NCI-H2196 treated with DMSO at 0.1 percent for 48 hours (cell line): ENCODE data around the gene LAPTM5.
A peak's percentile ranks its signal among the peaks of the same experiment; 100 is the strongest.

ENCODE experiments used
- DNase-seq: peaks from one replicate; lab custom pipeline; 2025; ENCODE audit not compliant: unreplicated experiment; lab: John Stamatoyannopoulos, UW

LAPTM5 gene

DNA sequence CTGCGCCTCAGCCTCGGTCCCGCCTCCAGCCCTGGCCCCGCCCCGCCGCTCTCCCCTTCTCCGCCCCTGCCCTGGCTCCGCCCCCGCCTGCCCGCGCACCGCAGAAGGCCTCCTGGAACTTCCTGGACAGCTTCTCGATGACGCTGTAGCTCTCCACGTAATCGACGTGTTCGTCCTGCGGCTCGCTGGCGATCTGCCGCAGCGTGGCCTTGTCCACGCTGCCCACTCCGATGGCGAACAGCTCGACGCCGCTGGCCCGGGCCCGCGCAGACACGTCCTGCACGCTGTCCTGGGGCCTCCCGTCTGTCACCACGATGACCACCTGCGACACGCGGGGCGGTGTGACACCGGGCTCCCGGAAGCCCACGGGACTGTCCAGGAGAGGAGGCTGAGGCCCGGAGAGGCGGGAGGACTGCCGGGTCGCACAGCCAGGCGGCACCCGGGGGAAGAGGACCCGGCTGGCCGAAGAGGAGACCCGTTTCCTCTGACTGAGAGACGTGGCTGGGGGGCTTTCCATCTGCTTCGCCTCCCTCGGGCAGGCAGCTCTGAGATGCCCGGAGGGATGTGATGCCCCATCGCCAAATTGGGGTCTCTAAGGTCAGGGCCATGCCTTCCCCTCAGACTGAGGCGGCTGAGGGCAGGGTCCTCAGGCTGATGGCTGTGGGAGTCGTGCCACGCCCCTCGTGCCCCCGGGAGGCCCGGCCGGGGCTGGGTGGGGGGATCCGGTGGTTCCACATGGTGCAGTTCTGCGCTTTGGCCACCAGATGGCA lies 38.8 kb downstream of the LAPTM5 start:
- peak; percentile 97 for DNase-seq

DNA sequence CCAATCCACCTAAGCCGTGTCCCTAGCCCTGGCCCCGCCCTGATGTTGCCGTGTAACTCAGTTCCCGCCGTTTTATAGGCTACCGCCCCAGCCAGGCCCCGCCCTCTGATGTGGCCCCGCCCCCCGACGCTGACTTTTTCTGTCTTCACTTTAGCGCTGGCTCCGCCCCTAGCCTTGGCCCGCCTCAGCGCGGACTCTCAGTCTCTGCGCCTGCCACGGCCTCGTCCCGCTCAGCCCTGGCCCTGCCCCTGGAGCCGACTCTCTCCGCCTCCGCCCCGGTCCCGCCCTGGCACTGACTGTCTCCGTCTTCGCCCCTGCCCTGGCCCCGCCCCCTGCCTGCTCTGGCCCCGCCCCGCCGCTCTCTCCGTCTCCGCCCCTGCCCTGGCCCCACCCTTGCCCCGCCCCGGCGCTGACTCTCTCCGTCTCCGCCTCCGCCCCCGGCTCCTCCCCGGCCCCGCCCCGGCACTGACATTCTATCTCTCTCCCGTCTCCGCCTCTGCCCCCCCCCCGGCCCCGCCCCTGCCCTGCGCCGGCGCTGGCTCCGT lies 39.4 kb downstream of the LAPTM5 start:
- peak; percentile 97 for DNase-seq

DNA sequence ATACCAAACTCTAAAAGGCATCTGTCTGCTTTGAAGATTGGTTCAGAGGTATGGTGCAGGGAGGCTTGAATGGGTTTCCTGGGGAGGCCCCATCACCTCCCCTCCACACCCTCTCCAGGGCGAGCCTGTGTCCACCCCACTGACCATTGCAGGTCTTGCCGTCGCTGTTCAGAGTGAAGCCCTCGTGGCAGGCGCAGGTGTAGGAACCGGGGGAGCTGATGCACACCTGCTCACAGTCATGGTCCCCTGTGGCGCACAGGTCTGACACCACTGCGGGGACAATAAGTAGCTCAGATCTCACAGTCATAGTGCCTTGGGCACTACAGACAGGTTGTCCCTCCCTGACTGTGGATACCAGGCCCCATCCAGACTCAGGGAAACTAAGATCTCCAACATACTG lies 40.9 kb downstream of the LAPTM5 start:
- no peak for DNase-seq

DNA sequence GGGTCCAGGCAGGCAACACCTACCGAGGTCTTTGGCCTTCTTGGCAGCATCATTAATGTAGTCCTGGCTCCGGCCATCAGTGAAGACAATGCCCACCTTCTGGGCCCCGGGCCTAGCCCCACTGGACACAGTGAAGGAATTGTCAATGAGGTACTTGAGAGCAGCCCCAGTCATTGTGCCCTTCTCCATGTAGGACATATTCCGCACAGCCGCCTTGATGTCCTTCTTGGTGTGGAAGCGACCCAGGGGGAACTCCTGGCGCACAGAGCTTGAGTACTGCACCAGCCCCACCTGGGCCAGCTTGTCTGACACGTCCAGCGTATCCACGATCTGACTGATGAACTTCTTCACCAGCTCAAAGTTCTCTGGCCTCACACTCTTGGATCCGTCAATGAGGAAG lies 41.7 kb downstream of the LAPTM5 start:
- no peak for DNase-seq

DNA sequence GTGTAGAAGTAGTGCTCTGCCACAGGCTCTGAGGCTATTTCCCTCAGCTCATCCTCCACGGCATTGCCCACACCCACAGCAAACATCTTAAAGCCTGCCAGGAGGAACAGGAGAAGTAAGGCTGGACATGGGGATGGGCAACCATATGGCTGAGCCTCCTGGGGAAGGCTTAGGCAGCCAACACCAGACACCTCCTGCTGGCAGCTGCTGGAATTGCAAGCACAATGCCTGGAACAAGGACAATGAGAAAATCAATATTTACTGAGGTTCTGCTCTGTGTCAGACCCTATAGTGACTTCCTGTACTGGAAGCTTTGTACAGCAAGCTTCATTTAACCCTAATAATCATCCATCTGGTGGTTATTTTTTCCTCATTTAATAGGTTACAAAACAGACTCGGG lies 42.4 kb downstream of the LAPTM5 start:
- DNase-seq, result no peak

DNA sequence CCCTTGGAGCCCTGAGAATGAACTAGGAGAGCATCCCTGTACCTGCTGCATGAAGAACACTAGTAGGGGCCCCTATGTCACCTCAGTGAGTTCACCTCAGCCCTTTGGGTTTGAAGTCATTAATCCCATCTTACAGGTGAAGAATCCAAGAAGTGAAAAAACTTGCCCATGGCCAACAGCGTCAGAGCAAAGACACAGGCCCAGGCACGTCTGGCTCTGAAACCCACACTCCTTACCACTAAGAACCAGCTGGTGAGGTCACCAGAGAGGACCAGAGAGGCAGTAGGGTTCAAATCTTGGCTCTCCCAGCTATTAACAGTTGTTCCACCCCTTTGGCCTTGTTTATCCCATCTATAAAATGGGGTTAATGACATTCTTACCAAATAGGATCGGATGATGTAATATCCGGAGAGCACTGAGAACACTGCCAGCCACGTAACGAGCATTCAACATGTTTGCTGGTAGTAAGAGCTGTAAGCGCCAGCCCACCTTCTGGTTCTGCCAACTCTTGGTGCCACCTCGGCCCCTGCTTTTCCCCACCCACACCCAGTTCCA lies 43.0 kb downstream of the LAPTM5 start:
- no peak for DNase-seq

DNA sequence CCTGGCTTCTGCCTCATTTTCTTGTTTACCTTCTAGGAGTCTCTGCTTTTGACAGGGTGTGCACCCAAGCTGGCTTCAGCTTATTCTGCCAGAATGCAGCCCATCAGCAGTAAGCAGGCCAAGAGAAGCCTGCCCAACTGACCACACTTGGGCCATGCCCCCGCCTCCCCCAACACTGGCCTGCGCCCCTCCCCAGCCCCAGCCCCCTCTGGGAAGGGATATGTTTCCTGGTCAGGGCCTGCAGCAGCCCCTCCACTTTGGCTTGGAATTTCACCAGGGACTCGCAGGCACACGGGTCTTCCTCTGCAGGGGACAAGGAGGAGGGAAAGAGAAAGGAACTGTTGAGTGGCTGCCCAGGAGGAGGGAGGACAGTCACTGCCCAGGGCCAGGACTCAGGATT lies 43.5 kb downstream of the LAPTM5 start:
- no peak for DNase-seq

DNA sequence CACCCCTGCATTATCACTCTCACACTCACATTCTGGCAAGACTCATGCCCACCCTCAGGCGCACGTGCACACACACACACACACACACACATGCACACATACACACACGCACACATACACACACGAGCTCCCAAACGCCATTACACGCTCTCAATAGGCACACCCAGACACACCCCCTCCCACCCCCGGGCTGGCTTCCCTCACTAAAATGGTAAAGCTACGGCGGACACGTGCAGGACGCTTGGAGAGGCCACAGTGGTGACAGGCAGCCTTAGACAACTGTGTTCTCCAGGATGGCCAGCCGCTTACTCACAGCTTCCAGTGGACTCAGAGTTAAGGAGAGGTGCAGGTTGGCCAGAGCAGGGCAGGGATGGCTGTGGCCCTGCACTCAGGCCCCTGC lies 44.3 kb downstream of the LAPTM5 start:
- DNase-seq, result no peak

DNA sequence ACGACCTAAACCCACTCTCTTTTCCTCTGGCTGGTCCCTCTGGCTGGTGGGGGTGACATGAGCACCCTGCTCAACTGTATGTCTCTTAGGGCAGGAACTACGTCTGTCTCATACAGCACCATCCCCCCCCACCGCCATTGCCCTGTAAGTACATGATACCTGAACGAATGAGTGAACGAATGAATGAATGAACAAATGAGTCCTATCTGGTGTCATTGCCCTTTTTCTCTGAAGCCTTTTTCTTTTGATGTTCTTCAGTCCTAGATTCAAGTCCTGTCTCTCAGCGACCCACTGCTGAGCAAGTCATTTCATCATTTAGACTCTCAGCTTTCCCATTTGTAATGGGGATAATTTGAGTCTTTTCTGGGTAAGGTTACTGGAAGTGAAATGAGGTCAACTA lies 45.0 kb downstream of the LAPTM5 start:
- no peak for DNase-seq

DNA sequence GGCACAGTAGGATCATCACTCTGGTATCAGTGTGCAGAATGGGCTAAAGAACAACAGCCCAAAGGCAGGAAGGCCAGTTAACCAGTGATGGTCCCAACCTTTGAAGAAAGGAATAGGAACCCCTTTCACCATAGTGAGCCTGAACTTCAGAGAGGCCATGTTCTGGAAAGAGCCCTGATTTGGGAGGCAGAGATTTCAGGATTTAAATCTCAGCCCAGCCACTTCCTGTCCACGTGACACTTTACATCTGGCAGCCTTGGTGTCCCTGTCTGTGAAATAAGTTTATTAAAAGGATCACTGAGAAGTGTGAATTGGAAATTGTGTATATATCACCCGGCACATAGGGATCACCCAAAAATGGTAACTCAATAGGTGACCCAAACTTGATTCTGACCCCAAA lies 47.2 kb downstream of the LAPTM5 start:
- no peak for DNase-seq

DNA sequence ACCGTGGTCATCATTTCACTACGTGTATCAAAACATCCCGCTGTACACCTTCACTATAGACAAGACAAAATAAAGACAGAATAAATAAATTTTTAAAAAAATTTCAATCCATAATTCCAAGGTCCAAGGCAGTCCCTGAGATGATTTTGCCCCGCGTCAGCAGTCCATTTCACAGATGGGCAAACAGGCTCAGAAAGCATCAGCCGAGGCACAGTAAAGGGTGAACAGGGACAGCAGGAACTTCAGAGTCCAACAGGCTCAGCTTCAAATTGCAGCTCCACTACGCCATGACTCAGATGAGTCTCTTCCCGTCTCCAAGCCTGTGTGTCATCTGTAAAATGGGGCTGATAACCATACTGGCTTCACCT lies 49.2 kb downstream of the LAPTM5 start:
- no peak for DNase-seq

DNA sequence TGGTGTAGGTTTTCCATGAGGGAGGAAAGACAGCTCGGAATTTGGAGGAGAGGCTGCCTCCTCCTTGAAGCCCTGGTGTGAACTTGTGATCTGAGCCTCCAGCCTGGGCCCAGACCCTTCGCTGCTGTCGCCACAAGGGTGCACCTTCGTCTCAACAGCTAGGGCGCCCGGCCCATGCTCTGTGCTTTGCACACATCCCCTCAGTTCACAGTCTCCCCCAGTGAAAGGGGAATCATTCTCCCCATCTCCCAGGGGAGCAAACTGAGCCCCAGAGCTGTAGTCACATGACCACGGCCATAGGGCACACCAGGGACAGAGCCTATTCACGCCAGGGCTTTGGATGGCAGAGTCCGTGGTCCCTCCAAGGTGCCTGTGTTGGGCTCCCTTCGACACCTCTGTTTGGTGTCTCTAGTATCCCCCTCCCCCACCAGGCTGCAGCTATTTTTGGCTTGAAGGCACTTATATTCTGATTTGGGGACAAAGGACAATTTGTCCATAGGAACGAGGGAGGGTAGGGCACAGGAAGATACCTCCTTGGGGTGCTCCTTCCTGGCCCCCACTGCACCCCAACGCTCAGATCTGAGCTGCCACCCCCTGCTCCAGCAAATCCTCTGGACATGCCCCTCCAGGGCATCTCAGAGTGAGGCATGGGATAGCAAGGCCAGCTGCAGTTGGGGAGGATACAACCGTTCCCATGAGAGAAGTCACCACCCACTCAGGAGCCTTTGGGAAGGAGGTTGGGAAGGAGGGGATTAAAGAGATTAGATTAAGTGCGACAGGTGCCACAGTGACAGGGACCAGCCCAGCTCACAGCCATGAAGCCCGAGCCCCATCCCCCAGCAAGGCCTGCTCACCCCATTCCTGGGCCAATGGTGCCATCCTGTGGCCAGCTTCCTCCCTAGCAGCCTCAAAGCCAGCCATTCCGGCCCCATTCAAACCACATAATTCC lies 49.9 kb downstream of the LAPTM5 start:
- peak; percentile 69 for DNase-seq

DNA sequence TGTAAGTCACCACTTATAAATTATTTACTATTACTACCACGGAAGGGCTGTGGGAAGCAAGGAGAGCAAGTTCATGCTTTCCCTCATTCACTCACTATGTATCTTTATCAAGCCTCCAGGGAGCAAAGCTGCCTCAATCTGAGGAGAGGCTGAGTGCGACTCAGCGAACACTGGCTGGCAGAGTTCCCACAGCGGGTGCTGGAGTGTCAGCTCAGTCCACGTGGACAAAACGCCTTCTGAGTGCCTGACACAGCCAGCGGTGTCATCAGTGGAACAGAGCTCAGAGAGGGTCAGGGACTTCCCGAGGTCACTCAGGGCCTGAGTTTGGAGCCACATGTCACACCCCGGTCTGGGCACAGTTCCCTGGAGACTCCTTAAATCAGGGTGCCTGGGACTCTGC lies 51.0 kb downstream of the LAPTM5 start:
- DNase-seq, result no peak

DNA sequence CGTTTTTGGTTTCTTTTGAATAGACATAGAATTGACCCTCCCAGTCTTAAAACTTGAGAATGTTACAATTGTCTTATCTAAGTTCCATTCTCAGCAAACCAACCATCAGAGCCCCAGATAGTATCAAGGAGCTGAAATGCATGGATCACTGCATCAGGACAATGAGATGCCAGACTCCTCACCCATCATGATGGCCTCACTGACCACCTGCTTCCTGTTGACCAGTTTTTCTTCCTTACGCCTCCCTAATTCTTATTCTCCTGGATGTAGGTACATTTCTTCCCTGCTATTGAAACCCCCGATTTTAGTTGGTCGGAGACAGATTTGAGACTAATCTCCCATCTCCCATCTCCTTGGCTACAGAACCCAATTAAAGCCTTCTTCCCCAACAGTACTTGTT lies 51.9 kb downstream of the LAPTM5 start:
- DNase-seq, result peak; percentile 10

DNA sequence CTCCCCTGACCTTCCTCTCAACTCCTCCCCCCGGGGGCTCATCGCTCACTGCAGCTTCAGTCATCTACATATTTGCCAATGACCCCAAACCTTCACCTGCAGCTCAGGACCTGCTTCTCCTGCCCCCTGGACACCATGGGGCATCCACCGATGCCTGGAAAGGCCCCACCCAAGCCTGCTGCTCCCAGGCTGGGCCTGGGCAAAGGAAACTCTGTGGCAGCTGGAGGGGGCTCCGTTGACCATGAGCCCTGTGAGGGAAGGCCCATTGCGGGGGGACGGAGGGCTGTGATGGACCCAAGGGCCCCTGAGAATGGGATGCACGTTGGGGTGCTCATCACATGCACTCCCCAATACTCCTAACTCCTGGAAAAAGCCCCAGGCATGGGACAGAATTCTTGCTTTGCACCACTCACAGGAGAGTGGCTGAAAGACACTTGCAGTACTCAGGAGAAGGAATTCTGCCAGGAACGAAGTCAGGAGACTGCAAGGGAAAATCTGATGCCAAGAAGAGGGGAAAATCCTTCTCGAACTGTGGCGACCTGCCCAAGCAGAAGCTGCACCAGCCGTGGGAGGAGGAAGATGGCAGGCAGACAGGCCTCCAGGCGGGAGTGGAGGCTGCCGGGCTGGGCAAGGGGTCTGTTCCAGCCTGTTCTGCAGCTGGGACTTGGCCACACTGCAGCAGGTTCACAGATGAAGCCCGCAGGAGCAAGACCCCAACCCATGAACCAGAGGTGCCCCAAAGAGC lies 52.6 kb downstream of the LAPTM5 start:
- no peak for DNase-seq

DNA sequence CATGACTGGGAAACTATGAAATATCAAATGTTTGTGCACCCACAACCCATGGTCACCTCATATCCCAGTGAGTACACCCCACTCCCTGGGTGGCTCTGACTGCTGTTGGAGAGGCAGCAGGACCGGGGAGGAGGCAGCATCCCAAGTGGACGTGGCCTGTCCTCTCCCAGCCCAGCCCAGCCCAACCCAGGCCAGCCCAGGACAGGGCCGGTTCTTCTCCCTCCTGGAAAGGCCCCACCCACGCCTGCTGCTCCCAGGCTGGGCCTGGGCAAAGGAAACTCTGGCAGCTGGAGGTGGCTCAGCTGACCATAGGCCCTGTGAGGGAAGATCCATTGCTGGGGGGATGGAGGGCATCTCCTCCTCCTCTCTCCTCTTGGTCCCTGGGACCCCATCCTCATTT lies 53.3 kb downstream of the LAPTM5 start:
- DNase-seq, result no peak

DNA sequence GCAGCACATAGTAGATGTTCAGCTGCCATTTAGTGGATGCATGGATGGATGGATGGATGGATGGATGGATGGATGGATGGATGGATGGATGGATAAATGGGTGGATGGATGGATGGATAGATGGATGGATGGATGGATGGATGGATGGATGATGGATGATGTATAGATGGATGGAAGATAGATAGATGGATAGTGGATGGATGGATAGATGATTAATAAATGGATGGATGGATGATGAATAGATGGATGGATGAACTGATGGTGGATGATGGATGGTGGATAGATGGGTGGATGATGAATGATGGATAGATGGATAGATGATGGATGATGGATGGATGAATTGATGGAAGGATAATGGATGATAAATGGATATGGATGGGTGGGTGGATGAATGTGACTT lies 54.8 kb downstream of the LAPTM5 start:
- no peak for DNase-seq

DNA sequence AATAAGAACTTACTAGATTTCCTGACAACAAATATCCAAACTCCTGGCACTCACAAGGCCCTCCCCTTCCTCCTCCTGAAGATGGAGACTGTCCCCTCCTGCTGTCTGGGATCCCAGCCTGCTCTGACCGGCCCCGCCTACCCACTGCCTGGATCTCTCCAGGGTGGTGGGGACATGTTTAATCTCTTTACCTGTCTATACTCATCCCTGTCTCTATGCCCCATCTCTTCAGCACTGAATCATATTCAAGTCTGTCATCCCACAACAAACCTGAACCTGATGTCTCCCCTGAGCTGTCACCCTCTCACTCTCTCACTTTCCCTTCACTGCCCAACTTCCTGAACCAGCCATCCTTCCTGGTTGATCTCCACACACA lies 56.3 kb downstream of the LAPTM5 start:
- no peak for DNase-seq

DNA sequence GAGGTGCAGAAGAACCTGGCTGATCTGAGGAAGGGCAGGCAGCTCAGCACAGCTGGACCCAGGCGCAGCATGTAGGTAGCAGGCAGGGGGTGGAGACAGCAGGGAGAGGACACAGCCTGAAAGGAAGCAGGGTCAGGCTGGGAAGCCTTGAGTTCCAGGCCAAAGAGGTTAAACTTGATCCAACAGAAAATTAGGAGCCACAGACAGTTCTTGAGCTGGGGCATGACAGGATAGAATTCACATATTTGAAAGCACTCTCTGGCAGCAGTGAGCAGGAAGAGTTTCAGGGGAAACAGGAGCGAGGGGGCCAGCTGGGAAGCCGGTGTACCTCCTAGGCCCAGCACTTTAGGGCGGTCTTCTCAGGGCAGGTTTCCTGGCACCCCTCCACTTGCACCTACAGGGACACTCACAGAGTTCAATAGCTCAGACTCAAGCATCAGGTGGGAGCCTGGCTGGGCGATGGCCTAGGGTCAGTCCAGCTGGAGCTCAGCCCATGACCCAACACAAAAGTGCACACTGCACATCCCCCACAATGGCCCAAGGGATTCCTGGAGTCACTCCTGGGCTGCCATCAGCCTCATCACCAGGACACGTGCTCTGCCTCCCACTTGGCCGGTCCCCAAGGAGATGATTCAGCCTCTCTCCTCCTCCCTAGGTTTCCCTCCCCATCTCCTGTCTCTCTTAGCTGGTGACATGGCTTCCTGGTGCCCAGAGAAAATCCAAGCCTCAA lies 56.9 kb downstream of the LAPTM5 start:
- DNase-seq, result no peak

DNA sequence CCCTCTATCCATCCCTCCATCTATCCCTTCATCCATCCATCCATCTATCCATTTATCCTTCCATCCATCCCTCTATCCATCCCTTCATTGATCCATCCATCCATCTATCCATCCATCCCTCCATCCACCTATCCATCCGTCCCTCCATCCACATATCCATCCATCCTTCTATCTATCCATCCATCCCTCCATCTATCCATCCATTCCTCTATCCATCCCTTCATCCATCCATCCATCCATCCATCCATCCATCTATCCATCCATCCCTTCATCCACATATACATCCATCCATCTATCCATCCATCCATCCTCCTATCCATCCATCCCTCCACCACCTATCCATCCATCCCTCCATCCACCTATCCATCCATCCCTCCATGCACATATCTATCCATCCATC lies 57.8 kb downstream of the LAPTM5 start:
- DNase-seq, result no peak
